Neural progenitor cell (in vitro differentiated cells): ENCODE measurements around the gene SLC6A3. TPM values are rescaled to one million over a fixed set of nuclear protein-coding genes. Genes with fewer than 3 reads are reported as not detected.

Source experiments
- DNase-seq: peaks from one replicate; pipeline ENCODE4 v3.0.0-alpha.2; 2016; ENCODE audit warnings: low spot score
- H2AFZ ChIP-seq: fragments of 200-600 bp; sonication (generic); replicated peaks from 2 replicates; pipeline ENCODE4 v1.6.1; 2016; ENCODE audit warnings: antibody characterized with exemption
- H3F3A ChIP-seq: fragments of 200-600 bp; sonication (generic); 2 replicates; pipeline ENCODE4 v1.6.1; 2016; ENCODE audit warnings: antibody characterized with exemption, low read depth
- H3K27ac ChIP-seq: fragments of 200-600 bp; sonication (generic); 2 replicates; pipeline ENCODE4 v1.5.1; 2016; ENCODE audit warnings: mild to moderate bottlenecking
- H3K27me3 ChIP-seq: fragments of 200-600 bp; sonication (generic); 2 replicates; pipeline ENCODE4 v1.6.1; 2016; ENCODE audit warnings: mild to moderate bottlenecking, moderate library complexity
- H3K36me3 ChIP-seq: fragments of 200-600 bp; sonication (generic); 2 replicates; pipeline ENCODE4 v1.5.1; 2016
- H3K4me1 ChIP-seq: fragments of 200-600 bp; sonication (generic); 2 replicates; pipeline ENCODE4 v1.6.1; 2016; ENCODE audit warnings: mixed run types
- H3K4me2 ChIP-seq: fragments of 200-600 bp; sonication (generic); 2 replicates; pipeline ENCODE4 v1.6.1; 2016
- H3K4me3 ChIP-seq: fragments of 200-600 bp; sonication (generic); 2 replicates; pipeline ENCODE4 v1.5.1; 2016
- H3K79me2 ChIP-seq: fragments of 200-600 bp; sonication (generic); 2 replicates; pipeline ENCODE4 v1.6.1; 2016; ENCODE audit warnings: low read depth
- H3K9ac ChIP-seq: fragments of 200-600 bp; sonication (generic); 2 replicates; pipeline ENCODE4 v1.6.1; 2016
- H3K9me3 ChIP-seq: fragments of 200-600 bp; sonication (generic); 2 replicates; pipeline ENCODE4 v1.5.1; 2016; ENCODE audit warnings: low read depth
- H4K20me1 ChIP-seq: fragments of 200-600 bp; sonication (generic); 2 replicates; pipeline ENCODE4 v1.6.1; 2016; ENCODE audit warnings: low read depth
- H3K27ac Mint-ChIP-seq: 3 replicates; pipeline ENCODE4 v1.8.0; 2021; ENCODE audit warnings: mixed read lengths
- H3K27me3 Mint-ChIP-seq: 2 replicates; pipeline ENCODE4 v1.8.0; 2022; ENCODE audit warnings: low read depth, mild to moderate bottlenecking, inconsistent platforms, moderate library complexity, mixed read lengths; ENCODE audit not compliant: insufficient read depth
- H3K36me3 Mint-ChIP-seq: 3 replicates; pipeline ENCODE4 v1.8.0; 2021; ENCODE audit warnings: mixed read lengths
- H3K4me1 Mint-ChIP-seq: 3 replicates; pipeline ENCODE4 v1.8.0; 2021; ENCODE audit warnings: mixed read lengths
- H3K4me3 Mint-ChIP-seq: 3 replicates; pipeline ENCODE4 v1.8.0; 2021; ENCODE audit warnings: mild to moderate bottlenecking, moderate library complexity, mixed read lengths
- H3K9me3 Mint-ChIP-seq: 3 replicates; pipeline ENCODE4 v1.8.0; 2020; ENCODE audit warnings: mixed read lengths
- CTCF ChIP-seq: fragments of 200-600 bp; sonication (generic); IDR thresholded peaks from 2 replicates; pipeline ENCODE4 v1.5.1; 2017; ENCODE audit warnings: antibody characterized with exemption, mild to moderate bottlenecking
- EZH2 ChIP-seq: fragments of 200-600 bp; sonication (generic); IDR thresholded peaks from 2 replicates; pipeline ENCODE4 v1.6.1; 2017; ENCODE audit warnings: antibody characterized with exemption, mild to moderate bottlenecking, moderate library complexity
- EZH2phosphoT487 ChIP-seq: fragments of 200-600 bp; sonication (generic); IDR thresholded peaks from 2 replicates; pipeline ENCODE4 v1.6.1; 2017; ENCODE audit warnings: antibody characterized with exemption
- total RNA-seq: library from RNA; depleted of rRNA; stranded (reverse); fragments of >200 nt; gene quantifications from 2 replicates; pipeline ENCODE4 v1.2.3, GENCODE V29; 2015; ENCODE audit warnings: low replicate concordance

SLC6A3 gene
- total RNA-seq, 1 donor from 2014 or later: 0.32 TPM

- Mint-ChIP-seq H3K36me3 (peaks cover 2% of the 10 kb centered on the region), H3K9me3 (no peaks in the 10 kb centered on the region), H3K27me3 (peaks cover 2% of the 10 kb centered on the region), H3K4me1 (peaks cover 2% of the 10 kb centered on the region), H3K4me3 (no peak overlapping the region), H3K27ac (no peak overlapping the region)
- Histone ChIP-seq H3F3A (no peaks in the 10 kb centered on the region), H4K20me1 (peaks cover 3% of the 10 kb centered on the region), H2AFZ (no peak overlapping the region), H3K4me2 (no peak overlapping the region), H3K79me2 (no peaks in the 10 kb centered on the region), H3K9ac (no peak overlapping the region), H3K27ac (no peak overlapping the region), H3K9me3 (no peaks in the 10 kb centered on the region), H3K4me1 (no peaks in the 10 kb centered on the region), H3K4me3 (no peak overlapping the region), H3K36me3 (no peaks in the 10 kb centered on the region), H3K27me3 (no peaks in the 10 kb centered on the region)
- DNase-seq: no peak
- TF ChIP-seq CTCF (no peak), EZH2 (no peak), EZH2phosphoT487 (no peak)
These were observed 37.8 kb upstream of the SLC6A3 start for GRCh38 chr5:1483064-1483463.

- no peak overlapping the region for H3K4me2 ChIP-seq
- no peak overlapping the region for H3K27ac Mint-ChIP-seq
- H3K9ac ChIP-seq: no peak overlapping the region
- no peak overlapping the region for H3K4me3 Mint-ChIP-seq
- peaks cover 2% of the 10 kb centered on the region for H3K27me3 Mint-ChIP-seq
- no peaks in the 10 kb centered on the region for H3K36me3 ChIP-seq
- H3K9me3 Mint-ChIP-seq: no peaks in the 10 kb centered on the region
- peaks cover 2% of the 10 kb centered on the region for H3K36me3 Mint-ChIP-seq
- H3K27ac ChIP-seq: no peak overlapping the region
- DNase-seq: no peak
- TF ChIP-seq EZH2phosphoT487 (no peak), CTCF (no peak), EZH2 (no peak)
- H3K4me1 ChIP-seq: no peaks in the 10 kb centered on the region
- no peaks in the 10 kb centered on the region for H3K79me2 ChIP-seq
- H2AFZ ChIP-seq: no peak overlapping the region
- peaks cover 2% of the 10 kb centered on the region for H3K4me1 Mint-ChIP-seq
- no peaks in the 10 kb centered on the region for H3F3A ChIP-seq
- no peaks in the 10 kb centered on the region for H3K9me3 ChIP-seq
- H3K27me3 ChIP-seq: no peaks in the 10 kb centered on the region
- H3K4me3 ChIP-seq: no peak overlapping the region
- H4K20me1 ChIP-seq: peaks cover 3% of the 10 kb centered on the region
These were observed 36.7 kb upstream of the SLC6A3 start for GRCh38 chr5:1481959-1482331.

- H4K20me1 ChIP-seq: peaks cover 3% of the 10 kb centered on the region
- H3K4me2 ChIP-seq: no peak overlapping the region
- H3K4me1 ChIP-seq: no peaks in the 10 kb centered on the region
- no peak overlapping the region for H3K4me3 Mint-ChIP-seq
- no peak overlapping the region for H3K4me3 ChIP-seq
- H3K79me2 ChIP-seq: no peaks in the 10 kb centered on the region
- no peaks in the 10 kb centered on the region for H3K9me3 Mint-ChIP-seq
- H3K36me3 ChIP-seq: no peaks in the 10 kb centered on the region
- no peaks in the 10 kb centered on the region for H3K27me3 ChIP-seq
- H3K9me3 ChIP-seq: no peaks in the 10 kb centered on the region
- no peaks in the 10 kb centered on the region for H3F3A ChIP-seq
- H3K9ac ChIP-seq: no peak overlapping the region
- no peak overlapping the region for H2AFZ ChIP-seq
- TF ChIP-seq EZH2: no peak
- no peak for TF ChIP-seq CTCF
- no peak for TF ChIP-seq EZH2phosphoT487
- H3K4me1 Mint-ChIP-seq: peaks cover 2% of the 10 kb centered on the region
- peaks cover 2% of the 10 kb centered on the region for H3K36me3 Mint-ChIP-seq
- H3K27ac ChIP-seq: no peak overlapping the region
- DNase-seq: no peak
- H3K27ac Mint-ChIP-seq: peak overlapping the region; percentile 72
- peaks cover 2% of the 10 kb centered on the region for H3K27me3 Mint-ChIP-seq
These were observed 36.2 kb upstream of the SLC6A3 start for GRCh38 chr5:1481266-1481958.
